Osteoblast (primary cell): Measurements from ENCODE around the gene MAPK11. TPM values are rescaled to one million over a fixed set of nuclear protein-coding genes. Genes with fewer than 3 reads are reported as not detected.

Experiments used
- DNase-seq: peaks from one replicate; pipeline ENCODE4 v3.0.0; 2011; ENCODE audit warnings: low spot score, mixed read lengths; ENCODE audit not compliant: insufficient read length; ENCODE audit errors: missing footprints
- H2AFZ ChIP-seq: 2 replicates; pipeline ENCODE4 v1.6.0; 2011; ENCODE audit warnings: mild to moderate bottlenecking, low read length
- H3K27ac ChIP-seq: 2 replicates; pipeline ENCODE4 v1.5.1; 2011; ENCODE audit warnings: mild to moderate bottlenecking, low read depth, low read length, moderate library complexity
- H3K27me3 ChIP-seq: 2 replicates; pipeline ENCODE4 v1.6.0; 2012; ENCODE audit warnings: mild to moderate bottlenecking, control low read depth, inconsistent platforms, low read length, moderate library complexity; ENCODE audit not compliant: insufficient read depth
- H3K36me3 ChIP-seq: 2 replicates; pipeline ENCODE4 v1.5.1; 2011; ENCODE audit warnings: mild to moderate bottlenecking, low read length, control low read depth, moderate library complexity; ENCODE audit not compliant: insufficient read depth
- H3K4me1 ChIP-seq: 2 replicates; pipeline ENCODE4 v1.5.1; 2011; ENCODE audit warnings: mild to moderate bottlenecking, low read length, control low read depth, moderate library complexity; ENCODE audit not compliant: insufficient read depth
- H3K4me2 ChIP-seq: 2 replicates; pipeline ENCODE4 v1.6.0; 2011; ENCODE audit warnings: mild to moderate bottlenecking, low read length; ENCODE audit not compliant: insufficient read depth
- H3K4me3 ChIP-seq: fragments of 200-600 bp; sonication (generic); 3 replicates; pipeline ENCODE4 v1.5.1; 2012; ENCODE audit warnings: mild to moderate bottlenecking, low read length, inconsistent platforms; ENCODE audit not compliant: insufficient read depth
- H3K79me2 ChIP-seq: 2 replicates; pipeline ENCODE4 v1.6.0; 2012; ENCODE audit warnings: mild to moderate bottlenecking, low read length, control low read depth, inconsistent platforms; ENCODE audit not compliant: insufficient read depth
- H3K9me3 ChIP-seq: 2 replicates; pipeline ENCODE4 v1.5.1; 2011; ENCODE audit warnings: low read depth, low read length, control low read depth
- H4K20me1 ChIP-seq: 2 replicates; pipeline ENCODE4 v1.6.0; 2012; ENCODE audit warnings: mild to moderate bottlenecking, low read length, control low read depth; ENCODE audit not compliant: insufficient read depth
- CTCF ChIP-seq: IDR thresholded peaks from 2 replicates; pipeline ENCODE4 v1.5.1; 2011; ENCODE audit warnings: mild to moderate bottlenecking, low read depth, low read length, moderate library complexity; ENCODE audit errors: extremely low read depth
- total RNA-seq: library from RNA; depleted of rRNA; stranded (reverse); fragments of >200 nt; gene quantifications from 2 replicates; pipeline ENCODE4 v1.2.3, GENCODE V29; 2012

Gene MAPK11
- total RNA-seq, 1 donor, result 6.2 TPM

- H3K4me2 ChIP-seq, result no peak overlapping the region
- no peaks in the 10 kb centered on the region for H3K4me1 ChIP-seq
- DNase-seq, result no peak
- H3K27ac ChIP-seq, result no peak overlapping the region
- no peak overlapping the region for H2AFZ ChIP-seq
- no peaks in the 10 kb centered on the region for H3K27me3 ChIP-seq
- peaks cover 38% of the 10 kb centered on the region for H4K20me1 ChIP-seq
- H3K79me2 ChIP-seq, result peaks cover 21% of the 10 kb centered on the region
- no peak overlapping the region for H3K4me3 ChIP-seq
- H3K9me3 ChIP-seq, result no peaks in the 10 kb centered on the region
- TF ChIP-seq CTCF, result no peak
- H3K36me3 ChIP-seq, result peaks cover 82% of the 10 kb centered on the region
These were observed 8.3 kb upstream of the MAPK11 start for GRCh38 chr22:50278461-50278860.

- H3K4me3 ChIP-seq, result no peak overlapping the region
- H3K79me2 ChIP-seq, result peaks cover 17% of the 10 kb centered on the region
- DNase-seq, result no peak
- H2AFZ ChIP-seq, result no peak overlapping the region
- peaks cover 77% of the 10 kb centered on the region for H3K36me3 ChIP-seq
- H3K4me1 ChIP-seq, result no peaks in the 10 kb centered on the region
- no peaks in the 10 kb centered on the region for H3K27me3 ChIP-seq
- no peak overlapping the region for H3K27ac ChIP-seq
- no peak overlapping the region for H3K4me2 ChIP-seq
- peaks cover 40% of the 10 kb centered on the region for H4K20me1 ChIP-seq
- no peak for TF ChIP-seq CTCF
- no peaks in the 10 kb centered on the region for H3K9me3 ChIP-seq
These were observed 7.6 kb upstream of the MAPK11 start for GRCh38 chr22:50277761-50278160.

DNA sequence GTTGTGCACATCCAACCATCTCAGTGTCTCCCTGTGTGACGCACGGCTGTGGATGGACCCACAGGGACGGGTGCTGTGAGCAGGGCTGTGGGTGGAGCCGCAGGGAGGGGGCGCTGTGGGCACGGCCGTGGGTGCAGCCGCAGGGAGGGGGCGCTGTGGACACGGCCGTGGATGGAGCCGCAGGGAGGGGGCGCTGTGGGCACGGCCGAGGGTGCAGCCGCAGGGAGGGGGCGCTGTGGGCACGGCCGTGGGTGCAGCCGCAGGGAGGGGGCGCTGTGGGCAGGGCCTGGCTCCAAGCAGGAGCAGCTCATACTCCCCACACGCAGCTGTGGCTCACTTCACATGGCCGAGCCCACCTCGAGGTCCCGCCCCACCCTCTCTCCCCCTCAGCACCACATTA, 6.0 kb upstream of the MAPK11 start:
- peak; percentile 43 for TF ChIP-seq CTCF
- Histone ChIP-seq H3K27ac (no peak overlapping the region), H3K27me3 (no peaks in the 10 kb centered on the region), H3K4me3 (no peak overlapping the region), H3K4me2 (no peak overlapping the region), H4K20me1 (peaks cover 35% of the 10 kb centered on the region), H3K79me2 (peaks cover 7% of the 10 kb centered on the region), H2AFZ (no peak overlapping the region), H3K9me3 (no peaks in the 10 kb centered on the region), H3K4me1 (peaks cover 6% of the 10 kb centered on the region), H3K36me3 (peaks cover 66% of the 10 kb centered on the region)
- DNase-seq, result peak; percentile 96

DNA sequence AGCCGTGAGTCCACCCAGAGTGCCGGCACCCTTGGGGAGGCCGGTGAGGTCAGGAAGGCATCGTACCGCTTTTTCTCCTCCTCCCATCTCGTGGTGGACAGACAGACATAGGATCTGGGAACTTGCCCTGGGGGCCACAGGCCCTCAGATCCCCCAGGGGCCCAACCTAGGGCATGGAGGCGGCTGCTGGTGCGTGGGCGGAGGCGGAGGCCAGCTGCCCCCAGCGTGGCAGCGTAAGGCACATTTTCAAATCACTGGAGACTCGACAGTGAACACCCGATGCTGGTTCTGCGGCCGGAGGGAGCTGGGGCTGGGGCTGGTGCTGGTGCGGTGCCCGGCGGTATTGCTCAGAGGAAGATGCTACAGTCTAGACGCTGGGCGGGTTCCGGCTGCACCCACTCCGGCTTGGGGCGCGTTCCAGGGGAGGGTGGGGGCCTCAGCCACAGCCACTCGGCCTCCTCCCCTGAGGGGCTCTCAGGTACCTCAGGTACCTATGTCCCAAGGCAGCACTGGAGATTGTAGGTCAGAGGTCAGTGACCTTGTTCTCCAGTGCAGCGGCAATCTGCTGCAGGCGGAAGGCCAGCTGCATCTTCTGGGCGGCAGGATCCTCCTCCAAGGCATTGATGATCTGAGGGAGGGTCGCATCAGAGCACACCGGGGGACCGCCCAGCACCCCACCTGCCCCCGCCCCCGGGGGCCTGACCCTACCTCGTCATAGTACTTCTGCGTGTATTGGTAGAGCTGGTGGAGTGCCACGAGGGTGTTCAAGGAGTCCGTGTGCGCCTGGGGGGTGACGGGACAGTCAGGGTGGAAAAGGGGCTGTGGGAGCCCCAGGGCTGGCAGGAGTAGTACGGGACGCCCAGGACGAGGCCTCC, 5.2 kb upstream of the MAPK11 start:
- no peak for DNase-seq
- Histone ChIP-seq H2AFZ (no peak overlapping the region), H3K27me3 (no peaks in the 10 kb centered on the region), H3K9me3 (no peaks in the 10 kb centered on the region), H3K4me3 (no peak overlapping the region), H4K20me1 (peaks cover 41% of the 10 kb centered on the region), H3K36me3 (peaks cover 60% of the 10 kb centered on the region), H3K4me2 (no peak overlapping the region), H3K4me1 (peaks cover 11% of the 10 kb centered on the region), H3K27ac (no peak overlapping the region), H3K79me2 (peaks cover 7% of the 10 kb centered on the region)
- no peak for TF ChIP-seq CTCF
